Measurements from ENCODE around the gene QSER1.

- TF ChIP-seq EZH2 (IDR thresholded peaks at IDR 0.05; ENCODE audit: low read length, missing control alignments) (no peak), CTCF (conservative IDR thresholded peaks at IDR 0.05 in 1 of 2, IDR thresholded peaks at IDR 0.05 in 1 of 2; ENCODE audit: low read depth in 1 of 2, low read length in 2 of 2) (no peak)
Measured at GRCh38 chr11:32953700-32954099, 61.1 kb downstream of the QSER1 start.
